Activated CD4-positive, CD25-positive, alpha-beta regulatory T cell treated with anti-CD3 and anti-CD28 coated beads, Interleukin-2, amount 50 U/mL, for 72 hours (primary cell): Measurements from ENCODE around the gene NDFIP2.

Experiments
- DNase-seq: peaks from one replicate; pipeline ENCODE4 v3.0.0; 2021

NDFIP2 gene

DNA sequence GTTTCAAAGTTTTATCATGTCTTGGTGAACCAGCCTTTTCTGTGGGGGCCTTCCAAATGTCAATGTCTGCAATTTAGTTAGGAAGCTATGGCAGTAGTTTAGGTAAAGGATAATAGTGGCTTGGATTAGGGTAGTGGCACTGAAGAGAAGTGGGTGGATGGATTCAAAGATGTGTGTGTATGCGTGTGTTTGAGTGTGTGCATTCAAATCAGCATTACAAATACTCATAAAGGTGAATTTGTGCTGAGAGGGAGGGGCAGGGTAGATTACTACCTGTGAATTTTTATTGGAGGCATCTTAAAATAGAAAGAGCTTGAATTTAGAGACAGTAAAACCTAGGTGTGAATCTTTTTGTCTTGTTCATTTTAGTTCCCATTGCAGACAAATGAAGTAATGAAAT, 16.9 kb downstream of the NDFIP2 start:
- DNase-seq: no peak

DNA sequence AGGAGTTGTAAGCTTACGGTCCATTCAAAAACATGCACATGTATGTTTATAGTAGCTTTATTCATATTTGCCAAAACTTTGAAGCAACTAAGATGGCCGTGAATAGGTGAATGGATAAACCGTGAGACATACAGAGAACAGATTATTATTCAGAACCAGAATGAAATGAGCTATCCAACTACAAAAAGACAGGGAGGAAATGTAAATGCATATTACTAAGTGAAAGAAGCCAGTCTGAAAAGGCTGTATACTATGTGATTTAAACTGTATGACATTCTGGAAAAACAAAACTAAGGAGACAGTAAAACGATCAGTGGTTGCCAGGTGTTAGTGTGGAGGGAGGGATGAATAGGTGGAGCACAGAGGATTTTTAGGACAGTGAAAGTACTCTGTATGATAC, 19.9 kb downstream of the NDFIP2 start:
- no peak for DNase-seq

DNA sequence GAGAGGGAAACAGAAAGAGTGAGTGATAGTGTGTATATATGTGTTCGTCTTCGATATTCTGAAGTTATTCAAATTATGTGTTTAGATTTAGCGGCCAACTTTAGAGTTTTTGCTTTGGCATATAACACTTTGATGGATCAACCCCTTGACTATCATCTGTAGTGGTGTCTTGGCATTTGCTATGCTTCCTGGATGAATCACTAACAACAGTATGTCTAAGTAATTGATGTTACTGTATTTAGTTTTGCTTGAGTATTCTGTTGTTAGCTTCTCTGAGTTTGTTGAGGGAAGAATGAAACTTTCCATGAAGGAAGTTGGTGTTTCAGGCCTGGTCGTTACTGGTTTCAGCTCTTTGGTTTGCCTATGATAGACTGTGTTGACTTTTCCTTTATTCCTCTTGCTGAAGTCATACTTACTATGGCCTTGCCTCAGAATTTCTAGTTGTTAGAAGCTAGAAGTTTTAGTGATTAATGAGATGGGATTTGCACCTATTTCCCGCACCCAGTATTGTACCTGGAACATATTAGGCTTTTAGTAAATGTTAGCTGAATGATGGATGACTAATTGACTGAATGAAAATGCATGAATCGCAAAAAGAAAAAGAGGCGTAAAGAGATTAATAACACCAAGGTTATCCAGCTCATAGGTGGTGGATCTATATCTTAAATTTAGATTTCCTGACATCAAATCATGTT, 20.7 kb downstream of the NDFIP2 start:
- no peak for DNase-seq

DNA sequence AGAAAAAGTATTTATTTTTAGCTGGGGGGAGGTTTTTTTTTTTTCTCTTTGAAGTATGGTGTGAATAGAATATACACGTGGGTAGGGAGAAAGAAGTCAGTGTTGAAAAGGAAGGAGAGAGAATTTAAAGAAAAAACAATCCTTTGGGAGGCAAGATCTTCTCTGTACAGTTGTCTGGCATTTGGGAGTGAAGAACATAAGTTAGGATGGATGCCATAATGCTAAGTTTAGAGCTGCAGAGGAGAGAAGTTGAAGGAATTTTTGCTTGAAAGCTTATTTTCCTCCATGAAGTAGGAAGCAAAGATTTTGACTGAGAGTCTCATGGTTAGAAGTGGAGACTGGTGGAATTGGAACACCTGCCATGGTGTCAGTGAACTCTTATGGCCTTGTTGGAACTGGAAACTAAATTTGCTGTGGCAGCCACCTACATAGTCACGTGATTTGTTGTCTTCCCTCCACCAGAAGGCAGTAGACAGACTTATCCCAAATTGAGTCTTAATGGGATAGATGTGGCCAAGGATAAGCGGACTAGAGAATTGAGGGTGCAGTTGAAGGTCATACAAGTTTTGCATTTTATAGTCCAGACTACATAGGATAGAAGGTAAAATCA, 22.0 kb downstream of the NDFIP2 start:
- no peak for DNase-seq

DNA sequence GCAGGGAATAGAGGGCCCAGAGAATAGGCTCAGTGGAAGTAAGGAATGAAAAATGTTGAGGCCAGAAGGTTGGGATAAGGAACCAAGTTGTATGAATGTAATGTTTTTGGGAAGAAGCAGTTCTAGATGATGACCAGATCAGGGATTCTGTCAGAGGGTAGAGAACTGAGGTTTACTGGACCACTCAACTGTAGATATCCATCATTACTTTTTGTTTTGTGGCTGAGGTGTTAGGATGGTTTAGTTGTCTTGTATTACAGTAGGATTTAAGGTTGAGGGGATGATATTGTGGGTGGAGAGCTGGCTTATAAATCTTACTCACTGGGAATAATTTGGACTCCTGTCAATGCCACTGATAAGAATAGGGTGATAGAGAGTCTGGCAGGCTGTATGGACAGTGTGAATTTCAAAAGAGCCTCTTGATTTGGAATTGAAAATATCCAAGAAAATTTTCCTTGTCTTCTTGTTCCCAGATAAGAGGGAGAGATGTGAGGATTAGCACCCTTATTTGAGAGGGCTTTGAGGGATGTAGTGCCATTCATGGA, 22.6 kb downstream of the NDFIP2 start:
- no peak for DNase-seq

DNA sequence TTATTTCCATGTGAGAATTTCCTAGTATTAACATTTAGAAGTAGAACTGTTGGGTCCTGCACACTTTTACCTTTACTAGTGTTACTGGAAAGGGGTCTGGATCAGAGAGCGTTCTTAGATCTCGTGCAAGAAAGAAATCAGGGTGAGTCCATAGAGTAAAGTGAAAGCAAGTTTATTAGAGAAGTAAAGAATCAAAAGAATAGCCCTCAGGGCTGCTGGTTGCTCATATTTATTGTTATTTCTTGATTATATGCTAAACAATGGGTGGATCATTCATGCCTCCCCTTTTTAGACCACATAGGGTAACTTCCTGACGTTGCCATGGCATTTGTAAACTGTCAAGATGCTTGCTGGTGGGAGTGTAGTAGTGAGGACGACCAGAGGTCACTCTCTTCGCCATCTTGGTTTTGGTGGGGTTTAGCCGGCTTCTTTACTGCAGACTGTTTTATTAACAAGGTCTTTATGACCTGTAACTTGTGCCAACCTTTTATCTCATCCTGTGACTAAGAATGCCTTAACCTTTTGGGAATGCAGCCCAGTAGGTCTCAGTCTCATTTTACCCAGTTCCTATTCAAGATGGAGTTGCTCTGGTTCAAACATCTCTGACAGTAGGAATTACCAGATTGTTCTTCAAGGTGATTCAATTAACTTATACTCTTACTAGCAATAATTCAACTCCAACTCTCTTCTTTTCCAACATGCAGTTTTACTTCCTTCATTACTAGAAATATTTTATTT, 27.4 kb downstream of the NDFIP2 start:
- no peak for DNase-seq

DNA sequence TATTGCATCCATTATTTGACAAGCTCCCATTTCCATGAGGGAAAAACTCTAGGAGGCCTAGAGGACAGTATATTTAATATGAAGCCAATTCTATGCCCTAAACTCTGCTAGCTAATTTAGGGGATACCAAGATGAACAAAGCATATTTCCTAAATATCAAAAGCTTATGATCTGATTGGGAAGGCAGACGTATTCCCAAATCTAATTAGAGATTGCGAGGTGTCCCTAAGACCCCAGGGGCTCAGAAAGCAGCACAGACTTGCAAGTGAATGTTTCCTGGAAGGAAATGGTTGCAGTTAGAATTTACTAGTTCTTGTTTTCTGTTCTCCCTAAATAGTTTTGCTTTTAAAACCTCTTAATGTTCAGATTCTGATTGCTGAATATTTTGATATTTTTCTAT, 30.7 kb downstream of the NDFIP2 start:
- DNase-seq: no peak

DNA sequence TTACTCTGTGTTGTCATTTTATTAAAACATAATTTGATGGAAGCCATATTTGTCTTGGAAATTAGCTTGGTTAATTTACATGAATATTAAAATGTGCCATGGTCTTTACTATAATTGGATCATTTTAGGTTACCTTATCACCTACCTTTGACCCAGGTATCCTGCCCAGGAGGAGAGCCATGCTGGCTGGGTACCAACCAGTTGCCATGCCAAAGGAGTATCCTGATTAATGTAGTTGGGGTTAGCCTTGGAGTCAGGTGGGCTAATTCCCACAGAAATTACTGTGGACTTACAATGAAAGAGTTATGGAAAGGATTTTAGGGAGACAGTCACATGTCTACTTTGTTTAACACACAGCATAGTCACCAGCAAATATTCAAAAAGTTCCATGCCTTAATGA, 32.0 kb downstream of the NDFIP2 start:
- DNase-seq: no peak

DNA sequence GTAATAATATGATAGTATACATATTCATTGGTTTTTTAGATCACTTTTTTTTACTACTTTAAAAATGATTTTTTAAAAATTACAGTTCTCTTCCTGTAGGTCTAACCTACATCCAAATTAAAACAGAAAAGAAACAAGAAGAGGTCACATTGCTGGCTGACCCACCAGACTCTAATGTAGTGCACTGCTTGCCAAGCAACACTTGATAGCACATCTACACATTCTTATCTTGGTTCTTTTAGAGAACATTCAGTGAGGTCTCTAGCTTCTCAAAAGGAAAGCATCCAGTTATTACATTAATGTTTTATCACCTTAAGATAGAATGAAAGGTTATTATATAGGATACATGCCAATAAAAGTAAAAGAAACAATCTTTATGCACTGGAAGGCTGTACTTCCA, 35.6 kb downstream of the NDFIP2 start:
- no peak for DNase-seq

DNA sequence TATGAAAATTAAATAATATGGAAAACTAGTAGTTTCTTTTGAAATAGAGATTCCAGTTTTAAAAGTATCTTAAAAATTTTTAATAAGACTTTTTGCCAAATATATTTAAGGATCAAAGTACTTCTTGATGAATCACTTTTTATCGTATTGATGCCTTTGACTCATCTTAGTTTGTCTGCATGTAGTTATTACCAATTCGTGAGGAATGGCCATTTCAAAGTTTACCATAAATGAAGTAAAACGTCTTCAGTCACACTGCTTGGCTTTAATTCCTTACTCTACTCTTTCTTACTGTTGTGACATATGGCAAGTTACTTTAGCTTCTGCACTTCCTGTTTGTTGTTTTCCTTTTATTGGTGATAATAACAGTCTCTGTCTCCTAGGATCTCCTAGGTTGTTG, 38.3 kb downstream of the NDFIP2 start:
- no peak for DNase-seq

DNA sequence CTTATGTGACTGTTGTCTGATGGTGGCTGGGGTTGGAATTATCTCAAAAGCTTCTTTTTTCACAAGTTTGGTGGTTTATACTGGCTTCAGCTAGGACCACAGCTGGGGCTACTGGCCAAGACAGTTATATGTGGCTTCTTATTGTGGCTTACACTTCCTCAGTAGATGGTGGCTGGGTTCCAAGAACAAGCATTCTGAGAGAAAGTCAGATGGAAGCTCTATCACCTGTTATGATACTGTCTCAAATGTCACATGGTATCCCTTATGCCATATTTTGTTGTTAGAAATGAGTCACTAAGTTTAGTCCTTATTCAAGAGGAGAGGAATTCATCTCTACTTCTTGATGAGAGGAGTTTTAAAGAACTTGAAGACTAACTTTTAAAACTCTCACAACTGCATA, 41.6 kb downstream of the NDFIP2 start:
- no peak for DNase-seq

DNA sequence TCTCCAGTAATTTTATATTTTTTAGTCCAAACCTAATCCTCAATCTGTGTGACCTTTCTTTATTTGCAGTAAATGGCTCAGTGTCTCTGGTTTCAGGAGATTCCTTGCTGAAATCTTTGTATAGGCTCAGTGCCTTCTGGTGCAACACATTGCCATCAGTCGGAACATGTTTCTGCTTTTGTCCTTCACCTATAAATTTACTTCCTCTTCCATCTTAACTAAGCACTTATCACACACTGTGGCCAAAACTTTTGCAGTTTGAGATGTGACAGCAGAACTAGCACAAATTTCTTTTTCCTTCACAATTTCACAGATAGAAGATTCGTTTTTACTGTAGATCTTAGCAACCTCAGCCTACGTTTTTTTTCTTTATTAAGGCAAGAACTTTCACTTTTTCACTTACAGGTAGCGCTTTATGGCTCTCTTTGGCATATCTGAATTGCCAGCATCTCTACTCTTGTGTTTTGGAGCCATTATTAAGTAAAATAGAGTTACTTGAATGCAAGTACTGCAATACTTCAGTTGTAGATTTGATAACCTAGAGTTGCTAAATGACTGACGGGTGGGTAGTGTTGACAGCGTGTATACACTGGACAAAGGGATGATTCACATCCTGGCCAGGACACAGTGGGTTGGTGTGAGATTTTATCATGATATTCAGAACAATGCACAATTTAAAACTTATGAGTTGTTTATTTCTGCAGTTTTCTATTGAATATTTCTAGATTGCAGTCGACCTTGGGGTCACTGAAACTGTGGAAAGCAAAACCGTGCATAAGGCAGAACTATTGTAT, 44.3 kb downstream of the NDFIP2 start:
- no peak for DNase-seq

DNA sequence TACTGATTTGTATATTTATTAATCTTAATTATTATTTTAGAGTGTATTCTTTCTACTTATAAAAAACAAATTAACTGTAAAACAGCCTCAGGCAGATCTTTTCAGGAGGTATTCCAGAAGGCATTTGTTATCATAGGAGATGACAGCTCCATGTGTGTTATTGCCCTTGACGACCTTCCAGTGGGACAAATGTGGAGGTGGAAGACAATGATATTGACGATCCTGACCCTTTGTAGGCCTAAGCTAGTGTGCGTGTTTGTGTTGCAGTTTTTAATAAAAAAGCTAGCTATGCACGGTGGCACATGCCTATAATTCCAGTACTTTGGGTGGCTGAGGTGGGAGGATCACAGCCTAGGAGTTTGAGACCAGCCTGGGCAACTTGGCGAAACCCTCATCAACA, 46.7 kb downstream of the NDFIP2 start:
- DNase-seq: no peak

DNA sequence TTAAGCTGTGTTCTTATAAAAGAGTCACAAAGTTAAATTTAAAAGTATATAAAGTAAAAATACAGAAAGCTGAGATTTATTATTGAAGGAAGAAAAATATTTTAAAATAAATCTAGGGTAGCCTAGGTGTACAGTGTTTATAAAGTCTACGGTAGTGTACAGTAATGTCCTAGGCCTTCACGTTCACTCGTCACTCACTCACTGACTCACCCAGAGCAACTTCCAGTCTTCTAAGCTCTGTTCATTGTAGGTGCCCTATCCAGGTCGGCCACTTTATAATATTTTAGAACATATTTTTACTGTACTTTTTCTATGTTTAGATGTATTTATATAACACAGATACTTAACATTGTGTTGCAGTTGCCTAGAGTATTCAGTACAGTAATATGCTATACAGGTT, 47.4 kb downstream of the NDFIP2 start:
- DNase-seq: no peak

DNA sequence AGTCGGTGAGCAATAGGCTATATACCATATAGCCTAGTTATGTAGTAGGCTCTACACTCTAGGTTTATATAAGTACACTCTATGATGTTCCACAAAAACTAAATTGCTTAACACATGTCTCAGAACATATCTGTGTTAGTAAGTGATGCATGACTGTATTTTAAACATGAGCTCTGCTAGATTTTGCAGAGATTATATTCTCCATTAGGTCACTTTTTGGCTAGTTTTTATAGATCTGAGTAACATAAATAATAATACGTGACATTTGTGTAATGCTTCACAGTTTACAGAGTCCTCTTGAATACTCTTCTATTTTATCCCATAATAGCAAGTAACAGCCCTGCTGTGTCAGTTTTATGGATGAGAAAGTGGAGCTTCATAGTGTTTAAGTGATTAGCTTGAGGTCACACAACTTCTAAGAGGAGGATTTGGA, 47.8 kb downstream of the NDFIP2 start:
- DNase-seq: no peak

DNA sequence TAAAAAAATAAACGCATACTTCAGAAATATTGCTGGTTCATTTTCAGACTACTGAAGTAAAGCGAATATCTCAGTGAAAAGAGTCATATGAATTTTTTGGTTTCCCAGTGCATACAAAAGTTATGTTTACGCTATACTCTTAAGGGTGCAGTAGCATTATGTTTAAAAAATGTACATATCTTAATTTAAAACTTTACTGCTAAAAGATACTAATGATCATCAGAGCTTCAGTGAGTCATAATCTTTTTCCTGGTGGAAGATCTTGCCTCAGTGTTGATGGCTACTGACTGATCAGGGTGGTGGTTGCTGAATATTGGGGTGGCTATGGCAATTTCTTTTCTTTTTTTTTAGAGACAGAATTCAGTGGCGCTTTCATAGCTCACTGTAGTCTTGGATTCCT, 48.9 kb downstream of the NDFIP2 start:
- DNase-seq: no peak

DNA sequence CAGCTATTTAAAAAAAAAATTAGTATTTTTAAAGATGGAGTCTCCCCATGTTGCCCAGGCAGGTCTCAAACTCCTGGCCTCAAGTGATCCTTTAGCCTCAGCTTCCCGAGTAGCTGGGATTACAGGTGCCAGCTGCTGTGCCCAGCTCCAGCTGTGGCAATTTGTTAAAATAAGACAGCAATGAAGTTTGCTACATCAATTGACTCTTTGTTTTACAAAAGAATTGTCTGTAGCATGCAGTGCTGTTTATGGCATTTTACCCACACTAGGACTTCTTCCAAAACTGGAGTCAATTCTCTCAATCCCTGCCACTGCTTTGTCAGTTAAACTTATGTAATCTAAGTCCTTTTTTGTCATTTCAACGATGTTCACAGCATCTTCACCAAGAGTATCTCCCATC, 49.3 kb downstream of the NDFIP2 start:
- no peak for DNase-seq

DNA sequence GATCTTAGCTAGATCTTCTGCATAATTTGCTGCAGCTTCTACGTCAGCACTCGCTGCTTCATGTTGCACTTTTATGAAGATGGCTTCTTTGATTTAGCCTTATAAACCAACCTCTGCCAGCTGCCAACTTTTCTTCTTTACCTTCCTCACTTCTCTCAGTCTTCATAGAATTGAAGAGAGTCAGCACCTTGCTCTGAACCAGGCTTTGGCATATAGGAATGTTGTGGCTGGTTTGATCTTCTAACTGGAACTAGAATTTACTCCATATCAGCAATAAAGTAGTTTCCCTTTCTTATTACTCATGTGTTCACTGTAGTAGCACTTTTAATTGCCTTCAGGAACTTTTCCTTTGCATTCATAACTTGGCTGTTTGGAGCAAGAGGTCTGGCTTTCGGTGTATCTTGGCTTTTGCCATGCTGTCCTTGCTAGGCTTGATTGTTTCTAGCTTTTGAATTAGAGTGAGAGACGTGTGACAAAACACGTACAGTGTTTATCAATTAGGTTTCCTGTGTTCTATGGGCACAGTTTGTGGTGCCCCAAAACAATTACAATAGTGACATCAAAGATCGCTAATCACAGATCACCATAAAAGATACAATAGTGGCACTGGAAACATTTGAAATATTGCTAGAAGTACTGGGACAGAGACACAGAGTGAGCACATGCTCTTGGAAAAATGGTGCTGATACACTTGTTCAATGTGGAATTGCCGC, 50.7 kb downstream of the NDFIP2 start:
- no peak for DNase-seq

DNA sequence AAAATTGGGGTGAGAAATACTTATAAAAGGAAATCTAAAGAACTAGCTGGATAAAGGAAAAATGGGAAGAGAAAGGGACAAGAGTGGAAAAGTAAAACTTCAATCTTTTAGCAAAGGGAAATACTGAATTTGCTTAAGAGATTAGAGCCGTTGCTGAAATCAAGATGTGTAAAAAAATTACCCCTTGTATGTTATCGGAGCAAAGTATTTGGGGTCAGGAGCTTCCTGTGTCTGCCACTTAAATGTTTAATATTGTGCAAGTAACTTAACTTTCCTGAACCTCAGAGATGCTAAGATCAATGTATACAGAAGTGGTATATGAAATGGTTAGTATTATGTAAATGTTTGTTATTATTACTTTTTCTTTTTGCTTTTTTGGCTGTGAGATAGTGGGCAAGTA, 51.6 kb downstream of the NDFIP2 start:
- no peak for DNase-seq

DNA sequence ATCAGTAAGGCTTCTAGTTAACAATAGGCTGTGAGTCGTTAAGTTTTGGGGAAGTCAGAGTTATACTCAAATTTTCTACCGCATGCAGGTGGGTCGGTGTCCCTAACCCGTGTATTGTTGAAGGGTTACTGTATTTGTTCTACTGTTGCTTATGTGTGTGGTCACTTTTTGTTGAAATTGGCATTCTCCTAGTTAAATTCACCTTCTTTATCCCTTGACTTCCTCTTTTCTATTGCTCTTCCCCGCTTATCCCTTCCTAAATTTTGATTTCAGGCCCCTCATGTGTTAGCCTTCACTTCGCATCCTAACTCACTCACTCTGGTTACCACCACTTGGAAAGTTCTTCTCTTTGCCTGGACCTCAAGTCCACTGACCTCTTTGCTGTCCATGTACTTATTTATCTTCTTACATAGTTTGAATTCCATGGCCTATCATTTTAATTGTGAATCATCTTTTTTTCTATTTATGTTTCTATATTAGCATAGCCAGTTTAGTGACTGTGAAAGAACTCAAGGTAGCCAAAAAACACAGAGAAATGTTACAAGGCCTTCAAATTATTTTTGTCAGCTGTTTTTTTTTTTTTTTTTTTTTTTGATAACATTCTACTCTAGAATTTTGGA, 52.9 kb downstream of the NDFIP2 start:
- no peak for DNase-seq

DNA sequence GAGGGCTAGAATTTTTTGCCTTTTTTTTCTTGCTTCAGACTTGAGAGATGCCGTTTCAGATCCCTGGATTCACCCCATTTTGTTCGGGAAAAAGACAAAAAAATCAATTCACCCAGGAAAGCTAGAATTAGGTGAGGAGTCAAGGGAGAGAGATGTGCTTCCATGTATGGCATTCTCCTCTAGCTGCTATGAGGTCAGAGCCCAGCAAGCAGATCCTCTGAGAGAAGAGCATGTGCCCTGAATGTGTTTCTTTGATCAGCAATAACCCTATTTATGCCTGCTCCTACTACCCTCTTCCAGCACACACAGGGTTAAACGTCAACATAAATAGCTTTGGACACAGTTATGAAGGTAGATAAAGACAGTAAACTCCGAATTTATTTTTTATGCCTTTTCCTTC, 53.6 kb downstream of the NDFIP2 start:
- DNase-seq: no peak

DNA sequence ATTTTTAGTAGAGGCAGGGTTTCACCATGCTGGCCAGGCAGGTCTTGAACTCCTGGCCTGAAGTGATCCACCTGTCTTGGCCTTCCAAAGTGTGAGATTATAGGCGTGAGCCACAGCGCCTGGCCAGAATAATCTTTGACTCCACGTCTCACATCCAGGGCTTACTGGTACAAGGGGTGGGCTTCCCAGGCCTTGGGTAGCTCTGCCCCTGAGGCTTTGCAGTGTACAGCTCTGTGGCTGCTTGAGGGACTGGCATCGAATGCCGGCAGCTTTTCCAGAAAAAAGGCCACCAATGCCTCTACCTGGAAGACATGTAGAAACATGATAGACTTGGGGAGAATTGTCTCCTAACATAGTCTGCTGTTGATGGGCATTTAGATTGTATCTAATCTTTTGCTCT, 57.8 kb downstream of the NDFIP2 start:
- no peak for DNase-seq
